ENCODE measurements around the gene RNASEH2B. TPM values are rescaled to one million over a fixed set of nuclear protein-coding genes. Genes with fewer than 3 reads are reported as not detected.

Gene RNASEH2B
- total and polyA plus RNA-seq, 2 of the 8 experiments (the other 6 are each of a cell fraction or from before 2014, with no cell fraction given): 19.3 to 43.9 TPM

DNA sequence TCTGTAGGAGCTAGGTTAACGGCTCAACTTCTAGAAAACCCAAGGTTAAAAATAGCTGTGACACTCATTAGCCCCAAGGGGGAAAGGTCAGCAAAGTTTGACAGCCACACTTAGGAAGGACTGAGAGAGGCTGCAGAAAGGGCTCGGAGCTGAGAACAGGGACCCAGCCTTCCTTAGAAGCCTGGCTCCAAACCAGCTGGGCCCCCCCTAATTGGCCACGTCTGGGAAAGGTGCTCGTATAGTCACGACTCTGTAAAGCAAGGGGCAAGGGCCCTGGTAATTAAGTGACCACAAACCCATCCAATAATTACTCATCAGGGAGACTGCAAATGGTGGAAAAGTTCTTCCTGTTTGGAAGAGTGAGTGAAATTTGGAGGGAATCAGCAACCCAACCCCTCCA lies 90.5 kb downstream of the RNASEH2B start (continued):
- TF ChIP-seq, protein P1, sequence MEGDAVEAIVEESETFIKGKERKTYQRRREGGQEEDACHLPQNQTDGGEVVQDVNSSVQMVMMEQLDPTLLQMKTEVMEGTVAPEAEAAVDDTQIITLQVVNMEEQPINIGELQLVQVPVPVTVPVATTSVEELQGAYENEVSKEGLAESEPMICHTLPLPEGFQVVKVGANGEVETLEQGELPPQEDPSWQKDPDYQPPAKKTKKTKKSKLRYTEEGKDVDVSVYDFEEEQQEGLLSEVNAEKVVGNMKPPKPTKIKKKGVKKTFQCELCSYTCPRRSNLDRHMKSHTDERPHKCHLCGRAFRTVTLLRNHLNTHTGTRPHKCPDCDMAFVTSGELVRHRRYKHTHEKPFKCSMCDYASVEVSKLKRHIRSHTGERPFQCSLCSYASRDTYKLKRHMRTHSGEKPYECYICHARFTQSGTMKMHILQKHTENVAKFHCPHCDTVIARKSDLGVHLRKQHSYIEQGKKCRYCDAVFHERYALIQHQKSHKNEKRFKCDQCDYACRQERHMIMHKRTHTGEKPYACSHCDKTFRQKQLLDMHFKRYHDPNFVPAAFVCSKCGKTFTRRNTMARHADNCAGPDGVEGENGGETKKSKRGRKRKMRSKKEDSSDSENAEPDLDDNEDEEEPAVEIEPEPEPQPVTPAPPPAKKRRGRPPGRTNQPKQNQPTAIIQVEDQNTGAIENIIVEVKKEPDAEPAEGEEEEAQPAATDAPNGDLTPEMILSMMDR (IDR thresholded peaks at IDR 0.05; ENCODE audit: control extremely low read depth in 1 of 3, insufficient read depth in 1 of 3, low read depth in 1 of 3, low read length in 3 of 3): no peak
- TF ChIP-seq POLR2AphosphoS5 (IDR thresholded peaks at IDR 0.05; ENCODE audit: low read depth, low read length): no peak

Measured in H1 (cell line).